GM12878 (cell line): Measurements from ENCODE around the gene OR2S2. TPM values are rescaled to one million over a fixed set of nuclear protein-coding genes. Genes with fewer than 3 reads are reported as not detected.

Experiments
- ATAC-seq: fragments of 200-7000 bp; cut with Tn5 transposase; 3 replicates; pipeline ENCODE4 v1.9.1; 2020; ENCODE audit warnings: mild to moderate bottlenecking, moderate library complexity
- BruUV-seq: library from RNA; stranded (reverse); fragments of 400-500 nt; replicated peaks from 2 replicates; lab custom pipeline; 2021; lab: Mats Ljungman, UMichigan
- CTCF ChIA-PET: fragments of 300-600 bp; sonication (Branson Sonifier 250); formaldehyde crosslinking; extraction: SDS; loops from one replicate; lab custom pipeline; 2021; ENCODE audit warnings: inconsistent platforms; lab: Yijun Ruan, JAX
- POLR2A ChIA-PET: fragments of 350-600 bp; formaldehyde crosslinking; extraction: SDS; loops from one replicate; lab custom pipeline; 2021; ENCODE audit warnings: inconsistent platforms; lab: Charles Lee
- RAD21 ChIA-PET: fragments of 300-600 bp; sonication (Branson Sonifier 250); formaldehyde crosslinking; loops from one replicate; lab custom pipeline; 2023; ENCODE audit warnings: antibody characterized with exemption; ENCODE audit not compliant: unreplicated experiment; lab: Charles Lee
- SMC1A ChIA-PET: fragments of 300-600 bp; sonication (Branson Sonifier 250); formaldehyde crosslinking; loops from one replicate; lab custom pipeline; 2023; ENCODE audit not compliant: unreplicated experiment, uncharacterized antibody; lab: Charles Lee
- DNase-seq: peaks from one replicate; pipeline ENCODE4 v3.0.0-alpha.2; 2011; ENCODE audit warnings: low read depth, low spot score
- FAIRE-seq: peaks from 3 replicates; lab custom pipeline; 2011; peaks lifted over from hg19 to GRCh38; lab: Jason Lieb, UNC
- H2AFZ ChIP-seq: 2 replicates; pipeline ENCODE4 v1.6.0; 2011; ENCODE audit warnings: low read depth, low read length, control low read depth; ENCODE audit not compliant: control insufficient read depth
- H3K27ac ChIP-seq: 2 replicates; pipeline ENCODE4 v1.5.1; 2011; ENCODE audit warnings: control low read depth; ENCODE audit not compliant: control insufficient read depth, insufficient read depth
- H3K27me3 ChIP-seq, 2 experiments: replicated peaks in 1 of 2; 2 replicates each; pipeline versions ENCODE4 v1.6.0 to v1.6.1; 2011; ENCODE audit warnings: low read length in 1 of 2; ENCODE audit not compliant: control insufficient read depth in 2 of 2, insufficient read depth in 2 of 2
- H3K36me3 ChIP-seq, 2 experiments: 2 replicates each; pipeline ENCODE4 v1.5.1; 2011; ENCODE audit warnings: low read length in 1 of 2; ENCODE audit not compliant: control insufficient read depth in 2 of 2, insufficient read depth in 2 of 2
- H3K4me1 ChIP-seq: 2 replicates; pipeline ENCODE4 v1.6.1; 2011; ENCODE audit warnings: mild to moderate bottlenecking, low read length, moderate library complexity, mixed read lengths; ENCODE audit not compliant: control insufficient read depth, insufficient read depth
- H3K4me2 ChIP-seq: 2 replicates; pipeline ENCODE4 v1.6.0; 2011; ENCODE audit warnings: control low read depth; ENCODE audit not compliant: control insufficient read depth, insufficient read depth
- H3K4me3 ChIP-seq: fragments of 200-600 bp; sonication (generic); 2 replicates; pipeline ENCODE4 v1.5.1; 2016
- H3K79me2 ChIP-seq: 2 replicates; pipeline ENCODE4 v1.6.0; 2011; ENCODE audit warnings: low read length; ENCODE audit not compliant: control insufficient read depth, insufficient read depth
- H3K9ac ChIP-seq: 2 replicates; pipeline ENCODE4 v1.8.0; 2011; ENCODE audit warnings: low read length, control low read depth, mixed read lengths; ENCODE audit not compliant: control insufficient read depth, insufficient read depth
- H3K9me3 ChIP-seq: replicated peaks from 3 replicates; pipeline ENCODE4 v1.5.1; 2011; ENCODE audit warnings: mild to moderate bottlenecking, low read length; ENCODE audit not compliant: control insufficient read depth, insufficient read depth
- H4K20me1 ChIP-seq: 2 replicates; pipeline ENCODE4 v1.6.0; 2011; ENCODE audit not compliant: control insufficient read depth, insufficient read depth
- CHD4 ChIP-seq: fragments of 200-600 bp; sonication (generic); IDR thresholded peaks from 2 replicates; pipeline ENCODE4 v1.6.1; 2016; ENCODE audit warnings: mild to moderate bottlenecking
- FOXM1 ChIP-seq: IDR thresholded peaks from 2 replicates; pipeline ENCODE4 v1.6.1; 2012; ENCODE audit warnings: low read depth, mild to moderate bottlenecking, inconsistent platforms, low read length, moderate library complexity
- JUNB ChIP-seq: IDR thresholded peaks from 2 replicates; pipeline ENCODE4 v1.6.1; 2016; ENCODE audit warnings: antibody characterized with exemption, mild to moderate bottlenecking
- MYB ChIP-seq: fragments of 150-350 bp; IDR thresholded peaks from 2 replicates; pipeline ENCODE4 v1.6.1; 2014; ENCODE audit warnings: mild to moderate bottlenecking, low read depth, low read length, borderline replicate concordance
- SIN3A ChIP-seq: IDR thresholded peaks from 2 replicates; pipeline ENCODE4 v1.6.1; 2012; ENCODE audit warnings: low read depth, low read length, improper control_type of control experiment
- SMC3 ChIP-seq: IDR thresholded peaks from 2 replicates; pipeline ENCODE4 v1.6.1; 2011; ENCODE audit warnings: low read length, improper control_type of control experiment, borderline replicate concordance
- YBX1 ChIP-seq: fragments of 450-650 bp; IDR thresholded peaks from 2 replicates; pipeline ENCODE4 v1.6.1; 2016; ENCODE audit warnings: antibody characterized with exemption
- ZNF24 ChIP-seq: fragments of 450-650 bp; IDR thresholded peaks from 2 replicates; pipeline ENCODE4 v1.6.1; 2017; ENCODE audit warnings: antibody characterized with exemption, mild to moderate bottlenecking
- WGBS: methylation state at CpG from one replicate; pipeline ENCODE4 v1.1.6; 2016; ENCODE audit warnings: low lambda C conversion rate; ENCODE audit not compliant: insufficient replicate concordance, insufficient coverage; ENCODE audit errors: missing lambda C conversion rate; 5-methylcytosine and 5-hydroxymethylcytosine counted together
- in situ Hi-C: fragments of 300-500 bp; cut with MboI; formaldehyde crosslinking; loops from 9 replicates; pipeline ENCODE4 v1.14.3; 2018; ENCODE audit warnings: mixed read lengths
- intact Hi-C: fragments of 100-400 bp; cut with micrococcal nuclease; formaldehyde crosslinking; loops from one replicate; pipeline ENCODE4 v1.14.2; 2022; ENCODE audit not compliant: unreplicated experiment
- polyA plus RNA-seq, 11 experiments: library from polyadenylated mRNA; depleted of rRNA in 4 of 11; unstranded in 6 of 11; stranded (reverse) in 5 of 11; fragments of >200 nt; fragmentation: Nextera tagmentation in 4 of 11; fragmentation: Illumina TruSeq in 1 of 11; extraction: Ambion mirVana in 4 of 11; extraction: Trizol in 1 of 11; gene quantifications; 1 replicate in 1 of 11; 2 replicates in 10 of 11; pipeline versions ENCODE4 v1.2.1 to v1.2.3, GENCODE V29; 2011 to 2016; ENCODE audit warnings: inconsistent platforms in 2 of 11, missing spikeins in 2 of 11, low read depth in 1 of 11
- total RNA-seq, 4 experiments: library from RNA; depleted of rRNA in 3 of 4; stranded (reverse); fragments of >200 nt in 3 of 4; fragmentation: Illumina TruSeq in 1 of 4; extraction: Trizol in 1 of 4; gene quantifications; 2 replicates each; pipeline versions ENCODE4 v1.2.1 to v1.2.3, GENCODE V29; 2013 to 2021
- TF ChIP-seq, protein P1 (sequence below): fragments of 450-650 bp; formaldehyde crosslinking; IDR thresholded peaks from 2 replicates; pipeline ENCODE4 v1.4.0; 2020; ENCODE audit warnings: mild to moderate bottlenecking, moderate library complexity

Gene OR2S2
- total and polyA plus RNA-seq, 10 of the 15 experiments (the other 5 are each of a cell fraction or from before 2014, with no cell fraction given) = not detected

DNA sequence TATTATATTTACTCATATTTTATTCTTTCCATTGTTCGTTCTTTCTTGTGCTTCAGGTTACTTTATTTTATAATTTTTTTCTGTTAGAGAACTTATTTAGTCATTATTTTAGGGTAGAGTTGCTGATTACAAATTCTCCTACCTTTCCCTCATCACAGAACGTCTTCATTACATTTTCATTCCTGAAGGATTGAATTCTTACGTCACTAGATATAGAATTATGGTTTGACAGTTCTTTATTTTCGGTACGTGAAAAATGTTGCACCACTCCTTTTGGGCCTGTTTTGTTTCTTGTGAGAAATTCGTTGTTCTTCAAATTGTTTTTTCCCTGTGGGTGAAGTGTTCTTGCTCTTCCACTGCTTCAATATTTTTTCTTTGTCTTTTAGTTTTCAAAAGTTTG is 20.8 kb upstream of the OR2S2 start:
- Histone ChIP-seq H4K20me1 (no peaks in the 10 kb centered on the region), H3K4me2 (no peak overlapping the region), H2AFZ (no peak overlapping the region), H3K27me3 (no peaks in the 10 kb centered on the region; a peak in 1 of 4 replicates), H3K4me1 (0 out of 2 replicates have a peak, but pooled peaks cover 4% of the 10 kb centered on the region), H3K4me3 (no peak overlapping the region), H3K9me3 (peaks cover 4% of the 10 kb centered on the region; the same call in 2 of the 3 replicates), H3K79me2 (no peaks in the 10 kb centered on the region), H3K27ac (no peak overlapping the region), H3K36me3 (no peaks in the 10 kb centered on the region), H3K9ac (no peak overlapping the region)
- no peak for DNase-seq
- ATAC-seq = no peak
- intact Hi-C loops (no loop called here), in situ Hi-C loops (no loop called here)
- no peak for TF ChIP-seq ZNF24
- TF ChIP-seq, protein P1, sequence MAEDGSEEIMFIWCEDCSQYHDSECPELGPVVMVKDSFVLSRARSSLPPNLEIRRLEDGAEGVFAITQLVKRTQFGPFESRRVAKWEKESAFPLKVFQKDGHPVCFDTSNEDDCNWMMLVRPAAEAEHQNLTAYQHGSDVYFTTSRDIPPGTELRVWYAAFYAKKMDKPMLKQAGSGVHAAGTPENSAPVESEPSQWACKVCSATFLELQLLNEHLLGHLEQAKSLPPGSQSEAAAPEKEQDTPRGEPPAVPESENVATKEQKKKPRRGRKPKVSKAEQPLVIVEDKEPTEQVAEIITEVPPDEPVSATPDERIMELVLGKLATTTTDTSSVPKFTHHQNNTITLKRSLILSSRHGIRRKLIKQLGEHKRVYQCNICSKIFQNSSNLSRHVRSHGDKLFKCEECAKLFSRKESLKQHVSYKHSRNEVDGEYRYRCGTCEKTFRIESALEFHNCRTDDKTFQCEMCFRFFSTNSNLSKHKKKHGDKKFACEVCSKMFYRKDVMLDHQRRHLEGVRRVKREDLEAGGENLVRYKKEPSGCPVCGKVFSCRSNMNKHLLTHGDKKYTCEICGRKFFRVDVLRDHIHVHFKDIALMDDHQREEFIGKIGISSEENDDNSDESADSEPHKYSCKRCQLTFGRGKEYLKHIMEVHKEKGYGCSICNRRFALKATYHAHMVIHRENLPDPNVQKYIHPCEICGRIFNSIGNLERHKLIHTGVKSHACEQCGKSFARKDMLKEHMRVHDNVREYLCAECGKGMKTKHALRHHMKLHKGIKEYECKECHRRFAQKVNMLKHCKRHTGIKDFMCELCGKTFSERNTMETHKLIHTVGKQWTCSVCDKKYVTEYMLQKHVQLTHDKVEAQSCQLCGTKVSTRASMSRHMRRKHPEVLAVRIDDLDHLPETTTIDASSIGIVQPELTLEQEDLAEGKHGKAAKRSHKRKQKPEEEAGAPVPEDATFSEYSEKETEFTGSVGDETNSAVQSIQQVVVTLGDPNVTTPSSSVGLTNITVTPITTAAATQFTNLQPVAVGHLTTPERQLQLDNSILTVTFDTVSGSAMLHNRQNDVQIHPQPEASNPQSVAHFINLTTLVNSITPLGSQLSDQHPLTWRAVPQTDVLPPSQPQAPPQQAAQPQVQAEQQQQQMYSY (CRISPR knock-in tag) = no peak
- TF ChIP-seq JUNB = no peak
- no peak for TF ChIP-seq MYB
- TF ChIP-seq SMC3 = no peak
- no peak for TF ChIP-seq YBX1
- TF ChIP-seq FOXM1 = no peak
- no peak for TF ChIP-seq CHD4
- TF ChIP-seq SIN3A = no peak
- SMC1A ChIA-PET = no interaction called here
- RAD21 ChIA-PET = no interaction called here
- BruUV-seq = no TSS peak
- no peak for FAIRE-seq
- 38% methylated on average over 6 of the region's 6 CpGs for WGBS
- POLR2A ChIA-PET = no interaction called here
- CTCF ChIA-PET = no interaction called here
